Calu3 (cell line): ENCODE results near the gene GATB. TPM values are rescaled to one million over a fixed set of nuclear protein-coding genes. Genes with fewer than 3 reads are reported as not detected.

ENCODE experiments used
- BruUV-seq: library from RNA; stranded (reverse); fragments of 400-500 nt; replicated peaks from 2 replicates; lab custom pipeline; 2021; lab: Mats Ljungman, UMichigan
- CTCF ChIA-PET: fragments of 300-600 bp; sonication (Branson Sonifier 250); formaldehyde crosslinking; loops from one replicate; lab custom pipeline; 2022; ENCODE audit warnings: antibody characterized with exemption; lab: Charles Lee
- DNase-seq: peaks from one replicate; pipeline ENCODE4 v3.0.0; 2022
- H3K27ac Mint-ChIP-seq: one replicate; pipeline ENCODE4 v1.8.0; 2022; ENCODE audit warnings: mixed read lengths; ENCODE audit not compliant: unreplicated experiment
- H3K27me3 Mint-ChIP-seq: one replicate; pipeline ENCODE4 v1.8.0; 2022; ENCODE audit warnings: mixed read lengths; ENCODE audit not compliant: unreplicated experiment
- H3K36me3 Mint-ChIP-seq: one replicate; pipeline ENCODE4 v1.8.0; 2022; ENCODE audit warnings: mild to moderate bottlenecking, moderate library complexity, mixed read lengths; ENCODE audit not compliant: insufficient read depth, unreplicated experiment
- H3K4me1 Mint-ChIP-seq: one replicate; pipeline ENCODE4 v1.8.0; 2022; ENCODE audit warnings: mild to moderate bottlenecking, low read depth, mixed read lengths; ENCODE audit not compliant: unreplicated experiment
- H3K4me3 Mint-ChIP-seq: one replicate; pipeline ENCODE4 v1.8.0; 2022; ENCODE audit warnings: mild to moderate bottlenecking, low read depth, moderate library complexity, mixed read lengths; ENCODE audit not compliant: unreplicated experiment
- H3K9me3 Mint-ChIP-seq: one replicate; pipeline ENCODE4 v1.8.0; 2022; ENCODE audit warnings: low read depth, mixed read lengths; ENCODE audit not compliant: unreplicated experiment
- CTCF ChIP-seq: fragments of 200-600 bp; IDR thresholded peaks from one replicate; pipeline ENCODE4 v1.8.0; 2022; ENCODE audit warnings: antibody characterized with exemption; ENCODE audit not compliant: unreplicated experiment
- intact Hi-C: fragments of 100-400 bp; cut with micrococcal nuclease; formaldehyde crosslinking; loops from one replicate; pipeline ENCODE4 v1.10.0; 2022; ENCODE audit not compliant: unreplicated experiment
- total RNA-seq: library from RNA; stranded (reverse); gene quantifications from 2 replicates; pipeline ENCODE4 v1.2.3, GENCODE V29; 2022

GATB gene
- total RNA-seq, 1 experiment from 2014 or later: 11.6 TPM

GRCh38 chr4:151673908-151674520 is 86.8 kb downstream of the GATB start:
- no peak for TF ChIP-seq CTCF
- no peak for DNase-seq
- intact Hi-C loops: no loop called here
- Mint-ChIP-seq H3K9me3 (no peaks in the 10 kb centered on the region), H3K4me1 (no peaks in the 10 kb centered on the region), H3K27ac (no peak overlapping the region), H3K4me3 (no peak overlapping the region), H3K27me3 (no peaks in the 10 kb centered on the region), H3K36me3 (peaks cover 15% of the 10 kb centered on the region)
- CTCF ChIA-PET: no interaction called here
- BruUV-seq: no TSS peak

GRCh38 chr4:151672996-151673395 is 87.8 kb downstream of the GATB start:
- CTCF ChIA-PET: no interaction called here
- BruUV-seq: no TSS peak
- peaks cover 15% of the 10 kb centered on the region for H3K36me3 Mint-ChIP-seq
- H3K4me3 Mint-ChIP-seq: no peak overlapping the region
- TF ChIP-seq CTCF: no peak
- intact Hi-C loops: no loop called here
- H3K4me1 Mint-ChIP-seq: no peaks in the 10 kb centered on the region
- H3K27me3 Mint-ChIP-seq: no peaks in the 10 kb centered on the region
- DNase-seq: no peak
- no peak overlapping the region for H3K27ac Mint-ChIP-seq
- no peaks in the 10 kb centered on the region for H3K9me3 Mint-ChIP-seq

- DNase-seq: no peak
- H3K9me3 Mint-ChIP-seq: no peaks in the 10 kb centered on the region
- no peak for TF ChIP-seq CTCF
- no peaks in the 10 kb centered on the region for H3K27me3 Mint-ChIP-seq
- H3K27ac Mint-ChIP-seq: no peak overlapping the region
- H3K36me3 Mint-ChIP-seq: peaks cover 12% of the 10 kb centered on the region
- H3K4me1 Mint-ChIP-seq: no peaks in the 10 kb centered on the region
- intact Hi-C loops: no loop called here
- BruUV-seq: no TSS peak
- CTCF ChIA-PET: no interaction called here
- no peak overlapping the region for H3K4me3 Mint-ChIP-seq
These were observed 89.2 kb downstream of the GATB start for GRCh38 chr4:151671541-151672059.

- Mint-ChIP-seq H3K4me1 (no peaks in the 10 kb centered on the region), H3K36me3 (peaks cover 10% of the 10 kb centered on the region), H3K27me3 (no peaks in the 10 kb centered on the region), H3K27ac (no peak overlapping the region), H3K9me3 (no peaks in the 10 kb centered on the region), H3K4me3 (no peak overlapping the region)
- DNase-seq: no peak
- intact Hi-C loops: no loop called here
- TF ChIP-seq CTCF: no peak
- no TSS peak for BruUV-seq
- CTCF ChIA-PET: no interaction called here
These were observed 90.0 kb downstream of the GATB start for GRCh38 chr4:151670843-151671242.
